ENCODE data around the gene GOLGA8S. TPM values are rescaled to one million over a fixed set of nuclear protein-coding genes. Genes with fewer than 3 reads are reported as not detected.
"Not testable (repeated sequence)": the region's sequence is repeated elsewhere in the genome, so short reads cannot be mapped to it uniquely, and the experiment has no call there.

Gene GOLGA8S
- total RNA-seq, 1 experiment from 2014 or later: not detected

DNA sequence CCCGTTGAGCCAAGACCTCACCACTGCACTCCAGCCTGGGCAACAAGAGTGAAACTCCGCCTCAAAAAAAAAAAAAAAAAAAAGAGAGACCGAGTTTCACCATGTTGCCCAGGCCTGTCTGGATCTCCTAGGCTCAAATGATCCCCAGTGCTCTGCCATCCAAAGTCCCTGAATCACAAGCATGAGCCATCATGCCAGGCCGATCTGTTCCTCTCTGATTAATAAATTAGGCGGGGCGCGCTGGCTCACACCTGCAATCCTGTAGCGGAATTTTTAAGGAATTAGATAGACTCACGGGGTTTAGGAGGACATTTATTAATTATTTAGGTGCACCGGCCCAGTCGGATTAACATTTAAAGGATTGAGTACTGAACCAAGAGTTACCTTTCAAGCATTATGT lies 19.7 kb downstream of the GOLGA8S start:
- H3F3A ChIP-seq (ENCODE audit: low read length, unreplicated experiment); H3K4me2 ChIP-seq (ENCODE audit: low read length); H3K27ac ChIP-seq (ENCODE audit: low read length); intact Hi-C loops (cut with micrococcal nuclease); POLR2A ChIA-PET (ENCODE audit: unreplicated experiment); ATAC-seq; H3K4me1 ChIP-seq (ENCODE audit: insufficient read depth, low read length); H3K79me2 ChIP-seq (ENCODE audit: low read length); BruUV-seq (replicated peaks); H4K20me1 ChIP-seq (ENCODE audit: low read length); H3K36me3 ChIP-seq (ENCODE audit: low read depth, low read length); H3K9me3 ChIP-seq (ENCODE audit: low read length); CTCF ChIA-PET; H3K4me3 ChIP-seq (ENCODE audit: low read length); H3K9ac ChIP-seq (ENCODE audit: low read length); DNase-seq; H2AFZ ChIP-seq (ENCODE audit: low read length); H3K9me2 ChIP-seq (replicated peaks; ENCODE audit: low read length): not testable (repeated sequence)
- peaks cover 54% of the 10 kb centered on the region for H3K27me3 ChIP-seq (ENCODE audit: low read length)

DNA sequence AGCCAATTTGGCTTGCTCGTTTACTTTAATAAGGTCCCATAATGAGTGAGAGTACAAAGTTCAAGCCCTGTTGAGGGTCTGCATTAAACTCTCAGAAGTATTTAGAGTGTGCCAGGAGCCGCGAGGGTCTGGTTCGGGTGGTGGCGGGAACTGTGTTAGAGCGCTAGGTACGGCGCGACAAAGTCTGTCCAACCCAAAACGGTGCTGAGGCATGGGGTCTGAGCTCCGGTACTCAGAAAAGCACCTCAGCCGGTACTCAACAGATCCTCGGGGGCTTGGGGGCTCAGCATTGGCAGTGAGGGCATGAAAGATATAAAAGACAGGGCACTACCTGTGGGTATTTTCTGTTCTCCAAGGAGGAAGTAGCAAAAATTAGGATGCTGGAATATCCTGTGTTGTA lies 24.4 kb downstream of the GOLGA8S start:
- H3K9me2 ChIP-seq (replicated peaks; ENCODE audit: low read length); H3K9ac ChIP-seq (ENCODE audit: low read length); DNase-seq; H3K27ac ChIP-seq (ENCODE audit: low read length); POLR2A ChIA-PET (ENCODE audit: unreplicated experiment); H3K79me2 ChIP-seq (ENCODE audit: low read length); H3F3A ChIP-seq (ENCODE audit: low read length, unreplicated experiment); H3K9me3 ChIP-seq (ENCODE audit: low read length); CTCF ChIA-PET; intact Hi-C loops (cut with micrococcal nuclease); ATAC-seq; H3K4me1 ChIP-seq (ENCODE audit: insufficient read depth, low read length); H2AFZ ChIP-seq (ENCODE audit: low read length); BruUV-seq (replicated peaks); H4K20me1 ChIP-seq (ENCODE audit: low read length); H3K4me3 ChIP-seq (ENCODE audit: low read length); H3K4me2 ChIP-seq (ENCODE audit: low read length); H3K36me3 ChIP-seq (ENCODE audit: low read depth, low read length): not testable (repeated sequence)
- peaks cover 61% of the 10 kb centered on the region for H3K27me3 ChIP-seq (ENCODE audit: low read length)

DNA sequence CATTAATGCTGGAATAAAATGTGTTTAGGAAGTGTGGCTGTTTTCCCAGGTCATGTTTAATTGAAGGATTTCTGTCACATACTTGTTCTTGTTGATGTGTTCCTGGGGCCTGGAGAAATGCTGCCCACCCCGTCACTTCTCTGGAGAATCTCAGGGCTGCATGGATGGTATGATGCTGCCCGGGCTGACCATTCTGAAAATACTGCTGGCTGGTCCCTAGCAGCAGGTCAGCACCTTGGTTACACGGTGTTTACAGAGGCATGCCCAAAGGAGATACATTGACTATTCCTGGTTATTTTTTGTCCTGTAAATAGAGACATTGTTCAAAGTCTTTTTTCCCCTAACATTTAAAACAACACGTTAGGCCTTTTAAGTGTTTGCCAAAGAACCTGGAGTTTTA lies 26.2 kb downstream of the GOLGA8S start:
- H4K20me1 ChIP-seq (ENCODE audit: low read length); intact Hi-C loops (cut with micrococcal nuclease); DNase-seq; H3K4me2 ChIP-seq (ENCODE audit: low read length); H3K27ac ChIP-seq (ENCODE audit: low read length); H3K9me2 ChIP-seq (replicated peaks; ENCODE audit: low read length); H3K4me1 ChIP-seq (ENCODE audit: insufficient read depth, low read length); H3K9me3 ChIP-seq (ENCODE audit: low read length); H3F3A ChIP-seq (ENCODE audit: low read length, unreplicated experiment); H3K4me3 ChIP-seq (ENCODE audit: low read length); H2AFZ ChIP-seq (ENCODE audit: low read length); H3K79me2 ChIP-seq (ENCODE audit: low read length); BruUV-seq (replicated peaks); H3K36me3 ChIP-seq (ENCODE audit: low read depth, low read length); CTCF ChIA-PET; H3K9ac ChIP-seq (ENCODE audit: low read length); POLR2A ChIA-PET (ENCODE audit: unreplicated experiment); ATAC-seq: not testable (repeated sequence)
- peaks cover 69% of the 10 kb centered on the region for H3K27me3 ChIP-seq (ENCODE audit: low read length)

- H3F3A ChIP-seq (ENCODE audit: low read length, unreplicated experiment); H3K36me3 ChIP-seq (ENCODE audit: low read depth, low read length); CTCF ChIA-PET; H3K27ac ChIP-seq (ENCODE audit: low read length); H3K9me3 ChIP-seq (ENCODE audit: low read length); H3K4me3 ChIP-seq (ENCODE audit: low read length); DNase-seq; POLR2A ChIA-PET (ENCODE audit: unreplicated experiment); H3K9ac ChIP-seq (ENCODE audit: low read length); H3K9me2 ChIP-seq (replicated peaks; ENCODE audit: low read length); H3K79me2 ChIP-seq (ENCODE audit: low read length); intact Hi-C loops (cut with micrococcal nuclease); H4K20me1 ChIP-seq (ENCODE audit: low read length); H3K4me2 ChIP-seq (ENCODE audit: low read length); BruUV-seq (replicated peaks); H3K4me1 ChIP-seq (ENCODE audit: insufficient read depth, low read length); ATAC-seq; H2AFZ ChIP-seq (ENCODE audit: low read length): not testable (repeated sequence)
- H3K27me3 ChIP-seq (ENCODE audit: low read length): peaks cover 69% of the 10 kb centered on the region
Observed at GRCh38 chr15:23381192-23381591, 26.6 kb downstream of the GOLGA8S start.

DNA sequence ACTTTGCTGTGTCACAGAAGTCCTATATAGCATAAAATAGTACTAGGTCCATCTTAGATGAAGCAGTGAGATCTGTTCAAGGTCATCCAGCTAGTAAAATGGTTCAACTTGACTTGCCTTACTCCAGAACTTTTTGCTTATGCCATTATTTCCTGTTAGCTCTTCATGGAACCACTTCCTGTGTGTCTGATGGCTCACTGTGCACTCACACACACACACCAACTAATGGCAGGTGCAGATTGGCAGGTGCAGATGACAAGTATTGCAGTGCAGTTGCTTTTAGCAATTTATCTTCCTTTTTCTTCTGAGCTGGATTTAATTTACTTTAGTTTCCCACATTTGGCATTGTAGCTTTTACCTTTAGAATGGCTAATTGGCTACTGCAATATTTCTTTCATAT lies 29.8 kb downstream of the GOLGA8S start:
- ChIA-PET CTCF (no interaction called here), POLR2A (ENCODE audit: unreplicated experiment) (no interaction called here)
- no peak for TF ChIP-seq EZH2phosphoT487 (IDR thresholded peaks at IDR 0.05; ENCODE audit: borderline replicate concordance, low read length)
- no peak for TF ChIP-seq EZH2 (IDR thresholded peaks at IDR 0.05; ENCODE audit: low read length, unreplicated experiment)
- TF ChIP-seq, protein P1, sequence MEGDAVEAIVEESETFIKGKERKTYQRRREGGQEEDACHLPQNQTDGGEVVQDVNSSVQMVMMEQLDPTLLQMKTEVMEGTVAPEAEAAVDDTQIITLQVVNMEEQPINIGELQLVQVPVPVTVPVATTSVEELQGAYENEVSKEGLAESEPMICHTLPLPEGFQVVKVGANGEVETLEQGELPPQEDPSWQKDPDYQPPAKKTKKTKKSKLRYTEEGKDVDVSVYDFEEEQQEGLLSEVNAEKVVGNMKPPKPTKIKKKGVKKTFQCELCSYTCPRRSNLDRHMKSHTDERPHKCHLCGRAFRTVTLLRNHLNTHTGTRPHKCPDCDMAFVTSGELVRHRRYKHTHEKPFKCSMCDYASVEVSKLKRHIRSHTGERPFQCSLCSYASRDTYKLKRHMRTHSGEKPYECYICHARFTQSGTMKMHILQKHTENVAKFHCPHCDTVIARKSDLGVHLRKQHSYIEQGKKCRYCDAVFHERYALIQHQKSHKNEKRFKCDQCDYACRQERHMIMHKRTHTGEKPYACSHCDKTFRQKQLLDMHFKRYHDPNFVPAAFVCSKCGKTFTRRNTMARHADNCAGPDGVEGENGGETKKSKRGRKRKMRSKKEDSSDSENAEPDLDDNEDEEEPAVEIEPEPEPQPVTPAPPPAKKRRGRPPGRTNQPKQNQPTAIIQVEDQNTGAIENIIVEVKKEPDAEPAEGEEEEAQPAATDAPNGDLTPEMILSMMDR (conservative IDR thresholded peaks at IDR 0.05; ENCODE audit: low read depth, low read length): no peak
- BruUV-seq (replicated peaks): no TSS peak
- Histone ChIP-seq H3K27me3 (ENCODE audit: low read length) (peaks cover 44% of the 10 kb centered on the region), H2AFZ (ENCODE audit: low read length) (no peak overlapping the region), H3F3A (ENCODE audit: low read length, unreplicated experiment) (no peaks in the 10 kb centered on the region), H3K27ac (ENCODE audit: low read length) (no peak overlapping the region), H3K36me3 (ENCODE audit: low read depth, low read length) (no peaks in the 10 kb centered on the region), H3K4me1 (ENCODE audit: insufficient read depth, low read length) (no peaks in the 10 kb centered on the region), H3K9ac (ENCODE audit: low read length) (no peak overlapping the region), H3K4me2 (ENCODE audit: low read length) (no peak overlapping the region), H3K9me3 (ENCODE audit: low read length) (no peaks in the 10 kb centered on the region), H4K20me1 (ENCODE audit: low read length) (no peaks in the 10 kb centered on the region), H3K9me2 (replicated peaks; ENCODE audit: low read length) (no peaks in the 10 kb centered on the region), H3K4me3 (ENCODE audit: low read length) (no peak overlapping the region), H3K79me2 (ENCODE audit: low read length) (no peaks in the 10 kb centered on the region)
- no peak for DNase-seq
- intact Hi-C loops (cut with micrococcal nuclease): no loop called here
- no peak for ATAC-seq
